C1 segment of cervical spinal cord (tissue), 14 donors: ENCODE measurements around the gene PPP1R15B.
A peak's percentile ranks its signal among the peaks of the same experiment; 100 is the strongest.

ENCODE experiments used
- DNase-seq, 14 donors: peaks; one replicate each; lab custom pipeline; 2025; lab: John Stamatoyannopoulos, UW

PPP1R15B gene

DNA sequence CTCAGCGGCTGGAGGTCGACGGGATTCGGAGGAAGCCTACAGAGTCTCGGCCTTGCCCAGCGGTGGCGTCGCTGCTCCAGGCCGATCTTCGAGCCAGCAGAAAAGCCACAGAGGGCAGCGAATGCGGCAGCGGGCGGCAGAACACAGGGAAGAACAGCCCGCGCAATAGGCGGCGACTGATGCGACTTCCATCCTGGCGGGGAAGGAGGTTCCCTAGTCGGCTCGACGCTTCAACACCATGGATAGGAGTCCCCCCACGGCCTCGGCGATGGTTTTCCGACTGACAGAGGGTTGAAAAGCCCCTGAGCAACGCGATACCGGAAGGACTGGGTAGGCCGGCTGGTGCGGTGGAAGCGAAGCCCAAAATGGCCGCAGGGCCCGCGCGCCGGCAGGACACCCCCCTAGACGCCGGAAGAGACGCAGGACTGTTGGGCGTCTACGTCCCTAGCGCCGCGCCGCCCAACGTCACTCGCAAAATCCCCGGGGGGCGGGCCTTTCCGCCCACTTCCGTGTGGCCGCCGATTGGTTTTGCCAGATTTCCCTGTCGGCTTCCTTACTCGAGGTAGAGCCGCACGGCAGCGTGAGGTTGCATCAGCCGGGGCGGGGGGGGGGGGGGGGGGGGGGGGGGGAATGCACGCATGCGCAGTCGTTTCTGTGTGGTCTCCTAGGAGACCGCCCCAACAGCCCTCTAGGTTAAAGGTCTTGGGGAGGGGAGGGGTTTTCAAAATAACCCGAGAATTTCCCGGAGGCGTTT lies at the start of gene PPP1R15B:
Gene PPP1R15B (minus strand): TSS at position 367 of the 754 bp plus-strand sequence. CDS start 406 bp downstream, outside the sequence.
- peak; percentile 84 to 99 (median 98) for DNase-seq

DNA sequence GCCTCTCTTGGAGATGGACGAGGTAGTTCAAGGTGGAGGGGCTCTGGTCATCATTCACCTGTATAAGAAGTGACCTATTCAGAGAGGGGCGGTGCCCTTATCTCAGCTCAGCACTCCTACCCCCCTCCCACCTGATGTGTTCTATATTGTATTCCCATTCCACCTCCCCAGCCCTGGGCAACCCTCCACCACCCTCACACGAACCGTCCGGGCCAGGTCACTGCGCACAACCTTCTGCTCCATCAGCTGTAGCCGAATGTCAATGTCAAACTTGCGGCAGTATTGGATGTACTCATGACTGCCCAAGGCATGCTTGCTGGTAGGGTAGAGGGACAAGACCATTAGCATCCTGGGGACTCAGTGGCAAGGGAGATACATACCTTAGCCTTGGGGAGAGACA lies 48.7 kb upstream of the PPP1R15B start:
- DNase-seq: no peak

DNA sequence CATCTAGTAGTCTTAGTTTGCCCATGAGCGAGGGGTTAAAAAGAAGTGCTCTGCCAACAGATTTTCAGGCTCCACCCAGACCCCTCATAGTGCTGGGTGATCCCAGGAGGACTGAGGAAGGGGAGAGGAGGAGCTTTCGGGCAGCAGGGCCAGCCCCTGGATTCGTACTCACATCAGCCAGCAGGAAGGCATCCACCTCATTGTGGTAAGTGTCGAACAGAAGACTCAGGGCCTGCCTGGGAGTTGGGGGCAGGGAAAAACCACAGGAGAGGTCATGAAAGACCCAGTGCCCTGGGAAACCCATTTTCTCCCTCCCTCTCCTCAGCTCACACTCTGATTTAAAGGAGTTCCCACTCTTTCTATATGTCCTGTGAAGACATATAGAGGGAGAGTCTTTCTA lies 48.1 kb upstream of the PPP1R15B start:
- no peak for DNase-seq

DNA sequence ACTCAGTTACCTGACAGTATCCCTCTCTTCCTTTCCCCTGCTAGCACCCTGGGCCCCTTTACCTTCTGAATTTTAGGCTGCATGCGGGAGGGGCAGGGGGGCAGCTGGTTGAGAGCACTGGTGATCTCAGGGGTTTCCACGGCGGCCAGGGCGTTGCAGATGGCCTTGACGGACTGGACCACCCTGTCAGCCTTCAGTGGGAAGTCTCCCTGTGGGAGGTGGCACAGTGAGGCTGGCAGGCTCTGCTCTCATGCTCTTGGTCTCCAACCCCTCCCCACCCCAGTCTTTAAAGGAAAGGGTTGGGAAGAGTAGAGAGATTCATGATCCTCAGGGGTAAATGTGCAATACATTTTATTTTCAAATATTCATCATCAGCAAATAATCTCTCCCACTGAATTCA lies 46.0 kb upstream of the PPP1R15B start:
- no peak for DNase-seq

DNA sequence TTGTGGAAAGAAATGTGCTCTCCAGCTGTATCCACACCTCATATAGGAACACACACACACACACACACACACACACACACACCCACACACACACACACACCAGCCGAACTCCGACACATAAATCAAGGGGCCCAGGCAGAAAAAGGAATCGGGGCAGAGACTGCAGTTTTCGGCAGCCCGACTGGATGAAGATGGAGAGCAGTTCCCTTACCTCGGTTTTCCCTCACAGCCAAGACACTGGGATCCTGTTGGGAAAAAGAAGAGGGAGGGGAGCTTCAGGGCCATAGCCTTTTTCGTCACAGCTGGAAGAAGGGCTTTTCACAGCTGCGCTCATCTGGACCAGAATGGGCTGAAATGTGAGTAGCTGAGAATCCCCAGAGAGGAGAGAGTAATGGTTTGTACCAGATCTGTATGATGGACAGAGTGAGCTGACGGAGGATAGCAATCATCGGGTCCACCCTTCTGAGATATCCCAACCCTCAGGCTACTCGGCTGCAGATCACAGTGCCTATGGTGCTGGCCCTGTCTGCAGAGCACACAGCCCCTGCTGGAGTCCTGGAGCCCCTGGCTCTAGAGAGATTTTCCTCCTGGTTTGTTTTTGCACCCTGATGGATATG lies 45.3 kb upstream of the PPP1R15B start:
- DNase-seq: no peak

DNA sequence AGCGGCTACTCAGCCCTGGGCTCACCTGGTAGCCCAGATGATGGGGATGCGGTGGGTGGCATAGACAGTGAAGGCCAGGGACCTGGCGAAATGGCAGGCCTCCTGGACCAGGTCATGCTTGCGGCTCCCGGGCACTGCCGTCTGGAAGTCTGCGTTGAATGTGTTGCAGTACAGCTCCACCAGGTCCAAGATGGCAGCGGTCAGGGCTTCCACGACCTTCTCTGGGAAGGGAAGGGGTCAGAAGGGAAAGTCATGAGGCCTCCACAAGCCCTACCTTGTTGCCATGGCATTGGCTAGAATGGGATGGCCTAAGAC lies 44.2 kb upstream of the PPP1R15B start:
- no peak for DNase-seq

DNA sequence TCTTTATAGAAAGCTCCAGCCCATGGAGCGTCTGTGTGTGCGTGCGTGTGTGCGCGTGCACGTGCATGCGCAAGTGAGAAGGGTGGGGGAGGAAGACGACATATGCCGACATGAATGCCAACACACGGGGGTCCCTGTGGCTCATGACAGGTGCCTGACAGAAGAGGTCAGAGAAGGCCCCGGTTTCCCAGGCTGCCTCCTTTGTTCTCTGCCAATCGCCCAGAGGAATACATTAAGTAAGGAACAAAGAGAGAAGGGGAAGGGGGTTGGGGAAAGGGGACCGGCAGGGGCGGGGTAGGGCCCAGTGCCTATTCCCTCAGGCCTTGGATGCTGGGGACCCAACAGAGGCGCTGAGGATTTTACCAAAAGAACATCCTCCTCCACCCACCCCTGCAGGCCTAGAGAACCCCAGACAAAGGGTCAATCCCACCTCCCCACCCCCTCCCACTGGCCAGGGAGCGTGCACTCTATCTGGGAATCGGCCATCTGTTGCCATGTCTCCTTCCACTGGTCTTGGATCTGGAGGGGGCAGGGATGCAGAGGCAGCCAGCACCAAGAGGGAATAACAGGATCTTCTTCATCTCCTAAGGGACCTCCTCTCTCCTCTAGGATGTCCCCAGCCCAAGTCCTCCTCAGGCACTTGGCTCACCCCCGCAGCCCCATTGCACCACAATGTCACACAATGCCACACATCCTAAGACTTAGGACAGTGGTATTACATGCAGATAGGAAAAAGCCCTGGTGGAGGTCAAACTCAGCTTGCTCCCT lies 43.6 kb upstream of the PPP1R15B start:
- peak in 1 of 14 donors; percentile 47 for DNase-seq

DNA sequence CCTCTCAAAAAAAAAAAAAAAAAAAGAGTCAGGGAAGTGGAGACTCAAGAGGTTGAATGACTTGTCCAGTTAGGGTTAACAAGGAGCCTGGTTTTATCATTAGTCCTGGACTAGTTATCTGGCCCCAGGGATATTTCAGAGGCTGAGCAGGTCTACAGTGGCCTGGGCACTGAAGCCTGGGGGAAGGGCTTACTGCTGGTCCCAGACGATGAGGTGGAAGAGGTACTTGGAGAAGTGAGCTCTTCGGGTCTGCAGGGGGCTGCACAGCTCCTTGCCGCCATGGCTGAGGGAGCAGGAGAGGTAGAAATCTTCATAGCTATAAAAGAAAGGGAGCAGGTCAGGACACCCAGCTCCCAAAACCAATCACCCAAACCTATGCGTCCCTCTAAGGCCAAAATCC lies 42.9 kb upstream of the PPP1R15B start:
- no peak for DNase-seq

DNA sequence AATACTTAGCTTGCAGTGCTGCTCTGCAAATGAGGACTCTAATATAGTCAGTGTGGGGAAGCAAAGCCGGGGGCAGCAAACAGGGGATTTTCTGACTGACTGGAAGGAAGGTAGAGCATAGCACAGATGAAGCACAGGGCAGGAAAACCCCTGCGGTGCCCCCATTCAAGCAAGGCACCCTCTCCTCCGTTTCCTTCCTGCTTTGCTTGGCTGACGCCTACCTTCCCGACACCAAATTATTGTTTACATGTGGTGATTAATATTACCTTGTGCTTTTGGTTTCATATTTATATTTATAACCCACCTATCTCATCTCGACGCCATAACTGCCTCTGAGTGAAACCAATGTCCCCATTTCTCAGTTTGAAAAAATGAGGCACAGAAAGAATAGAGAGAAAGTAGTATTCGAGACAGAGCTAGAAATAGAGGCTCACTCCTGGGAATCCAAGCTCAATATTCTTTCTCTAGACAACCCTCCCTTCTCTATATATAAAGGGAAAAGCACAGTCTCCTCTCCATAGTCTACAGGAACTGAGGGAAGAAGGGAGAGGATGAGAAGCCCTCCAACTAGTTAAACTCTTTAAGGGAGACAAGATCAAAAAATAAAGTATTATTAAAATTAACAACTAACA lies 41.6 kb upstream of the PPP1R15B start:
- no peak for DNase-seq

DNA sequence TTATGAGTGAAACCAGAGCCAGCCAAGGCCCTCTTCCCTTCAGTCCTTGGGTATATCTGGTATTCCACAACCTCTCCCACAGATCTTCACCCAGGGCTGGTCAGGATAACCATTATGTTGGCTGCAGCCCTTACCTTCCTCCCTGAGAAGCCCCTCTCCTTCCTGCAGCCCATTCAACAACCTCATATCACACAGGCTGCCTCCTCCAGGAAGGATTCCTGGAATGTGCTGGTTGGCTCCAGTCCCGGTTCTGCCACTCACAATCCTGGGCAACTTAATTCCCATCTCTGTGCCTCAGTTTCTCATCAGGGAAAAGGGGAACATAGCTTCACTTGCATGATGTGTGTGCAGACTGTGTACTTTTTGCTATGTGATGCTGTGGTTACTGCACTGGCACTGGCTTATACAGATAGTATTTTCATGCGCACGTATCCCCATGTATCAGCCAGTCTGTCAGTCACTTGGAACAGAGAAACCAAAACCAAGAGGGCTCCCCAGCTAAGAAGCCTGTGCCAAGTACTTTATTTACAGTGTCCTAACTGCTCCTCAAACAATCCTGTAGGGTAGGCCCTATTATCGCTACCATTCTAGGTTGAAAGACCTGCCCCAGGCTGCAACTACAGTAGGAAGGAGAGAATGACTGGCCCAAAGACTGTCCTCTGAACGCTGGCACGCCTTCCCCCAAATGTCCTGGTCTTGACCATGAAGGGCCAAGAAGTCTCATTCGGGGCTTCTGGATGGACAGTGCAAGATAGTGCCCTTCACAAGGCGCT lies 39.9 kb upstream of the PPP1R15B start:
- no peak for DNase-seq

DNA sequence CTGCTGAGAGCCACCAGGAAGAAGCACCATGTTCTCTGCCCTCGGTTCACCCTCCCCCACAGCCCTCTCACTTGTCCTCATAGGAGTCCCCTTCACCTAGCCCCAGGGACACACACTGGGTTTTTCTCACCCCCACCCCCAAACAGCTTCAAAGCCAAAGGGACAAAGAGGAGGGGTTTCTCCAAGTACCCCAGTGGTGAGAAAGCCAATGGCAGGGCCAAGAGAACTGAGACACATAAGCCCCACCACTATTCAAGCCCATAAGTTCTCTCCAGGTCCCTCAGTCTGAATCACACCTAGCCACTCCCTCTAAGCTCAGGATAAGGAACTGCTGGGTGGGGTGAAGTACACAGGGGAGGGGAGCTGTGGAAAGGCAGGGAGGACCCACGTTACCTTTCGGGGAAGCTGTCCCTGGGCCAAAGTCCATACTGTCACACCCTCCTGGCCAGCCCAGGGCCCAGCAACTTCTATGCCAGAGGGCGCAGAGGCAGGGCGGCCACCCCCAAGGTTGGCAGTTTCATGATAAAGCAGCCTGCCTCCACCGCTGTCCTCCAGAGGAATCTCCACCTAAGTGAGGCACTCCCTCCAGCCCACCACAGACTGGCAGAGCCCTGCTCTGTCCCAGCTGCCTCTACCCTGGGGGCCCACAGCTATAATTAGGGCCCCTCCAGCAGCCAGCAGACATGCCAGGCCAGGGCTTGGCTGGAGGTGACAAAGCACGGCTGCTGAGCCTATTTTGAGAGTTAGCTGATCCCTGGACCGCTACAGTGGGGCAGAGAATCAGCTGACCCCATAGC lies 39.0 kb upstream of the PPP1R15B start:
- DNase-seq: no peak

DNA sequence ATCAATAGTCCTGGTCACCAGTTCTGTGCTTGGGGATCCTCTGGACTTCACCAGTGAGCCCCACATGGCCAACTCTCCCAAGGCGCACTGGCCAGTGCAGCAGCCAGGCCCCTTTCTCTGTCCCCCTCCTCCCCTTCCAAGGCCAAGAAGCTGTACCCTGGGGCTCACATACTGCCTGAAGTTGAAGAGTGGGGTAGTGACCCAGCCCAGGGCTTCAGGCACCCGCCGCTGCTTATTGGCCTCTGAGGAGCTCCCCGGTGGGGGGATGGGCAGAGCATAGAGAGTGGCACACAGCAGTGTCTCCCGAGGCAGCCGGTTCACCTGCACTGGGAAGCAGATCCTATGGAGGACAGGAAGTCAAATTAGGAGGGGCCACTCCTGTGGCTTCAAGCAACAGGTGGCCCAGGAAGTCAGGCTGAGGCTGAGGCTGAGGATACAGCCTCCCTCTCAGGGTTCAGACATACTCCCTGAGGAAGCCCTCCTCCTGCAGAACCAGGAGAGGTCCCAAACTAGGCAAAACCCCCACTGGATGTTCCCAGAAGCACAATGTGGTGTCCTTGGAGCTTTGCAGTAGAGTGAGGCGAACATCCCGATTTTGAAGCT lies 38.2 kb upstream of the PPP1R15B start:
- DNase-seq: no peak

DNA sequence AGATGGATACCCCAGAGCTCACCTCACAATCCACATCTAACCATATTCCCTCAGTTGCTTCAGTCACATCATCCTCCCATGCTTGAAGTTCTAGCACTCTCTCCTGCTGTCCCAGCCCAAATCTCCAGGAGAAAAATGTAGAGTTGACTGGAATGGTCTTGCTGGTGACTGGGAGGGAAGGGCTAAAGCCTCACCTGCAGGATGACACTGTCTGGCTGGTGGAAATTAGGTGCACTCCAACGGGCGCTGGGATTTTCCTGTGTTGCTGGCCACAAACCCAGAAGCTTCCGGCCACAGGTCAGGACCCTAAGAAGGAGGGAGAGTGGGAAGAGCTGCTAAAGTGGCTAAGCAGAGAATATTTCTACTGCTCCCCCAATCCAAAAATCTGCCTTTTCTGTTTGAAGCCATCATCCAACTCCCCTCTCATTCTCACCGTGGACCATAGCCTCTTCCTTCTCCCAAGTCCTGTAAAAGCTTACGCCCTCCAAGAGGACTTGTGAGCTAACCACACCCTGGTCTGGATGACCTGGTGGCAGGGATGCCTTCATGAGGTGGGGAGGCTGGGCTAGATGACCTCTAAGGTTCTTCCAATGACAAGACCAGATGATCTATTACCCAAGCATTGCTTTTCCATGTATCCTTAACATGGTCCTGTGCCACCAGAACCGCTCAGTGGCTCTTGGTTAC lies 37.5 kb upstream of the PPP1R15B start:
- no peak for DNase-seq

DNA sequence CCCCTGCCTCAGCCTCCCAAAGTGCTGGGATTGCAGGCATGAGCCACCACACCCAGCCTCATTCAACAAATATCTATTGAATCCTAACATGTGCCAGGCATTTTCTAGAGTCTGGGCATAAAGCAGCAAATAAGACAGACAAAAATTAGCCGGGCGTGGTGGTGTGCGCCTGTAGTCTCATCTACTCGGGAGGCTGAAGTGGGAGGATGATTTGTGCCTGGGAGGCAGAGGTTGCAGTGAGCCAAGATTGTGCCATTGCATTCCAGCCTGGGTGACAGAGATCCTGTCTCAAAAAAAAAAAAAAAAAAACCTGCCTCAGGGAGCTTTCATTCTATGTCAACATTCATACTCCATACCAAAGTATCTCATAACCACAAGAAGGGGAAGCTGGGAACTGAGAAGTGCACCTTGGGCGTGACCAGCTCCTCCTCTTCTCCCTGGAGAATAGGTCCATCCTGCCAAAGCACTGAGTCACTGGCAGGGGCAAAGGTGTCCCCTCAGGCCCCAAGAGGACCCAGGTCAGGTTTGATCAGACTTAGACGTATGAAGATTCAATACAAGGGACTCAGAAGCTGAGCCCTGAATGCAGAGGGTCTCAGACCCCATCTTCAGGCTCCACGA lies 36.8 kb upstream of the PPP1R15B start:
- no peak for DNase-seq

DNA sequence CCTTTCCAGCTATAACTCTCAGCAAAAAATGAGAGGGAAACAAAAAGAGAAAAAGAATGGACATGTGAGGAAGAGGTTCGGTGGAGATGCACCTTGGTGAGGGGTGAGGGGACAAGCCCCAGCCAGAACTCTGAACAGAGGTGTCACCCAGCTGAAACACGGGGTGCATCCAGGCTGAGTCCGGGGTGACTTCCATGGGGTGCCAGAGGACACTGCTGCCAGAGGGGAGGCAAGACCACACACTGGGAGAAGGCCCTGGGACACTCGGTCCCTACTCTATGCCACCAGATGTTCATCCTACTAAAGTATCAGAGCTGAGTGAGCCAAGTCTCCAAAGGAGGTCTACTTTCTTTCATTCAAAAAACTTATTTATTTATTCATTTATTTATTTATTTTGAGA lies 36.1 kb upstream of the PPP1R15B start:
- no peak for DNase-seq

DNA sequence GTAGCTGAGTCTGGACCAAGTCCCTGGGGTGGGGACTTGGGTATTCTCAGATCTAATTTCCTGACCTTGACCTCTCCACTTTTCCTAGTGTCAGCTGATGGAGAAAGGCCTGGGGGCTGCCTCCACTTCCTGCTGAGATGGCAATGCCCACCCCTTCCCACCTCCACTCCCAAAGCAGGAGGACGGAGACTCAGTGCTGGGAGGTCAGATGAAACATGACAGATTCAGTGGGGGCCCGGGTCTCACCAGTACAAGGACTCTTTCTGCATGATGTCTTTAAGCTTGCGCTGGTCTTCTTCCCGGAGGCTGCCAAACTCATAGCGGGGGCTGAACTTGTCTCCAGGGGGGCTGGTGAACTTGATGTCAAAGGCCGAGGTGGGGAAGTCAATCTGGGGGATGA lies 35.6 kb upstream of the PPP1R15B start:
- no peak for DNase-seq

DNA sequence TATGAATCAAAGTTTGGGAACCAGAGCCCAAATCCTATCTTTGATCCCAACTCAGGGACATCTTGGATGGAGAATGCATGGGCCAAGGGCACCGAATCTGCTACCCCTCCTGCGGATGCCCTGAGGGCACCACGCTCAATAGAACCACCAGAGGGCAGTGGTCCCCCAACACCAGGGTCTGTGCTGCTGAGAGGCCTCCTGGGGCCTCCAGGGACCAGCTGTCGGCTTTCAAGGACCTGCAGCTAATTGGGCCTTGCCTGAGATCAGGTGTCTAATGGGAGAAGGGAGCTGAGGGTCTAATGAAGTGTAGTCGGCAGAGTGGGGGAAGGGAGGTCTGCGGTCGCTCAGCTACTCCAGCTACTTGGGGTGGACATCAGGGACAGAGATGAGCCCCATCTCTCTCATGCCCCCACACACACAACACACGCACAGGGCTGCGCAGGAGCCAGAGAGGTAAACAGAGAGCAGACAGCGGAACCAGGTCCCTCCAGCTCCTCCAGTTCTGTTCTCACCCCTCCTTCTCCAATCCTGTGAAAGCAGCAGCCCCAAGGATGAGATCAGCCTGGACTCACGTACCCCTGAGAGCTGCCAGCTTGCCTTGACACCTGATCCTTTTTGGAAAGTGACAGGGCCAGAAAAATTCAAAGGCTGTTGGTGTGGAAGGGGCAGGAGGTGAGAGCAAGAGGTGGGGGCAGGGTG lies 34.9 kb upstream of the PPP1R15B start:
- DNase-seq: peak in 10 of 14 donors; percentile 16 to 76 (median 56)

DNA sequence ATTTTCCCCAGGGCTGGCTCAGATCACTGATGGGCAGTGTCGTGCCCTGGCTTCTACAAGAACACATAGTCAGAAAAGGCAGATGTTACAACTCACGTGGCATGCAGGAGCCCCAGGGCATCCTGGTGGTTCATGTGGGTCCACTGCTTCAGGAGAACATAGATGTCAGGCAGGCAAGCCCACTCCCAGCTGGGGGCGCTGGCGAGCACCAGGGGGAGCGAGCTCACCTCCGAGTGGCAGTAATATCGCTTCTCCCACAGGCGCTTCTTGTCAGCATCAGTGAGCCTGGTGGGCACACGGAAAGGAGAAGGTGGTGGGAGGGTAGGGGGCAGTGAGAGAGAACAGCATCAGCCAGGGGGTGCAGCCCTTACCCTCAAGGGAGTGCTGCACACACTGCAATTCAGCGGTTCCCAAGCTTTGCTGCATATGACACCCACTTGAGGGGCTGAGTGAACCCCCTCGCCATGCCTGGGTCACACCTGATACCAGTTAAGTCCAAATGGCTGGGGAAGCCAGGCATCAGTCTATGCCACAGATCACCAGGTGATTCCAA lies 34.3 kb upstream of the PPP1R15B start:
- DNase-seq: peak in 2 of 14 donors; percentile 12 to 17
